Measurements from ENCODE around the gene MYO1A.
"Not testable (repeated sequence)": the region's sequence is repeated elsewhere in the genome, so short reads cannot be mapped to it uniquely, and the experiment has no call there.

Gene MYO1A

GRCh38 chr12:57018906-57019305 is 31.0 kb downstream of the MYO1A start:
- H3K27ac ChIP-seq = no peak overlapping the region
- TF ChIP-seq CTCF (IDR thresholded peaks at IDR 0.05) (no peak), ZFX (IDR thresholded peaks at IDR 0.05; ENCODE audit: borderline replicate concordance) (no peak)

GRCh38 chr12:57018353-57018752 is 31.6 kb downstream of the MYO1A start:
- not testable (repeated sequence) for H3K27ac ChIP-seq

GRCh38 chr12:57016348-57016747 is 33.6 kb downstream of the MYO1A start, which contains the start of gene TAC3:
Gene TAC3 (minus strand): TSS chr12:57016529. CDS start chr12:57015797, 732 bp downstream.
- no peak within 1 kb of the TSS for H3K27ac ChIP-seq
- TF ChIP-seq ZFX (IDR thresholded peaks at IDR 0.05; ENCODE audit: borderline replicate concordance) (no peak), CTCF (IDR thresholded peaks at IDR 0.05) (no peak)

GRCh38 chr12:57012600-57013465 is 37.1 kb downstream of the MYO1A start:
- no peak for TF ChIP-seq CTCF (IDR thresholded peaks at IDR 0.05)
- no peak for TF ChIP-seq ZFX (IDR thresholded peaks at IDR 0.05; ENCODE audit: borderline replicate concordance)
- no peak overlapping the region for H3K27ac ChIP-seq

- TF ChIP-seq CTCF (IDR thresholded peaks at IDR 0.05) (no peak), ZFX (IDR thresholded peaks at IDR 0.05; ENCODE audit: borderline replicate concordance) (no peak)
- no peak overlapping the region for H3K27ac ChIP-seq
Observed at GRCh38 chr12:57011438-57012424, 38.2 kb downstream of the MYO1A start.

- no peak for TF ChIP-seq ZFX (IDR thresholded peaks at IDR 0.05; ENCODE audit: borderline replicate concordance)
- TF ChIP-seq CTCF (IDR thresholded peaks at IDR 0.05) = no peak
- H3K27ac ChIP-seq = no peak overlapping the region
Observed at GRCh38 chr12:57010627-57011247, 39.2 kb downstream of the MYO1A start.

GRCh38 chr12:57009949-57010626 is 39.8 kb downstream of the MYO1A start:
- TF ChIP-seq ZFX (IDR thresholded peaks at IDR 0.05; ENCODE audit: borderline replicate concordance) (no peak), CTCF (IDR thresholded peaks at IDR 0.05) (no peak)
- no peak overlapping the region for H3K27ac ChIP-seq

Data from 22Rv1 (cell line).